Transverse colon (tissue), 4 donors: Measurements from ENCODE around the gene CDK17. TPM values are rescaled to one million over a fixed set of nuclear protein-coding genes. Genes with fewer than 3 reads are reported as not detected.

Experiments
- DNase-seq: peaks from one replicate; pipeline ENCODE4 v3.0.0-alpha.2; 2019
- H3K27ac ChIP-seq, 4 donors: fragments of 200-600 bp; sonication (generic); 2 replicates each; pipeline ENCODE4 v1.5.1; 2016 to 2018; ENCODE audit warnings: inconsistent platforms in 4 of 4
- H3K27me3 ChIP-seq: fragments of 200-600 bp; sonication (generic); 2 replicates; pipeline ENCODE4 v1.5.1; 2017; ENCODE audit warnings: inconsistent platforms
- H3K36me3 ChIP-seq, 4 donors: fragments of 200-600 bp; sonication (generic); 2 replicates each; pipeline ENCODE4 v1.5.1; 2017 to 2019; ENCODE audit warnings: inconsistent platforms in 4 of 4
- H3K4me1 ChIP-seq, 4 donors: fragments of 200-600 bp; sonication (generic); 2 replicates each; pipeline ENCODE4 v1.5.1; 2017 to 2020; ENCODE audit warnings: inconsistent platforms in 4 of 4
- H3K4me3 ChIP-seq, 4 donors: fragments of 200-600 bp; sonication (generic); 1 replicate in 1 of 4; 2 replicates in 3 of 4; pipeline versions ENCODE4 v1.5.1 to v1.6.1; 2017 to 2019; ENCODE audit warnings: inconsistent platforms in 4 of 4
- H3K9me3 ChIP-seq, 2 donors: fragments of 200-600 bp; sonication (generic); 2 replicates each; pipeline ENCODE4 v1.5.1; 2017 to 2019; ENCODE audit warnings: inconsistent platforms in 2 of 2
- EP300 ChIP-seq: sonication (generic); formaldehyde crosslinking; IDR thresholded peaks from one replicate; pipeline ENCODE4 v1.6.1; 2017; ENCODE audit warnings: antibody characterized with exemption, low read depth
- POLR2A ChIP-seq: fragments of 450-650 bp; IDR thresholded peaks from one replicate; pipeline ENCODE4 v1.6.1; 2016; ENCODE audit warnings: antibody characterized with exemption, mild to moderate bottlenecking, moderate library complexity
- POLR2AphosphoS5 ChIP-seq, 3 donors: sonication (generic); formaldehyde crosslinking; IDR thresholded peaks; one replicate each; pipeline ENCODE4 v1.6.1; 2016; ENCODE audit warnings: antibody characterized with exemption in 3 of 3
- WGBS, 2 donors: methylation state at CpG; one replicate each; pipeline ENCODE4 v1.1.5; 2018; ENCODE audit warnings: low coverage in 1 of 2; 5-methylcytosine and 5-hydroxymethylcytosine counted together
- in situ Hi-C, 4 donors: fragments of 200-750 bp; cut with MboI; loops; one replicate each; pipeline versions ENCODE4 v1.15.0 to v1.15.1; 2017; ENCODE audit warnings: low sequenced_read_pairs in 3 of 4, low pct_ligation_motif_present in 1 of 4, low pct_unique_long_range_greater_than_20kb in 1 of 4
- intact Hi-C: fragments of 100-400 bp; cut with DNase I; formaldehyde crosslinking; loops from one replicate; pipeline ENCODE4 v1.15.1; 2023; ENCODE audit warnings: low total_unique reads
- total RNA-seq, 4 donors: library from RNA; depleted of rRNA; stranded (reverse); fragments of >200 nt; gene quantifications; one replicate each; pipeline ENCODE4 v1.1.0, GENCODE V29; 2016
- TF ChIP-seq, protein P1 (sequence below), 5 experiments: fragments of 200-600 bp in 3 of 5; fragments of 450-650 bp in 2 of 5; sonication (generic) in 3 of 5; IDR thresholded peaks; 1 replicate in 2 of 5; 2 replicates in 3 of 5; pipeline ENCODE4 v1.5.1; 2016 to 2017; ENCODE audit warnings: antibody characterized with exemption in 5 of 5, inconsistent platforms in 3 of 5, mild to moderate bottlenecking in 2 of 5, moderate library complexity in 1 of 5

The CDK17 gene
- total RNA-seq, 4 donors from 2014 or later = 32.5 to 81.4 (median 51.8) TPM

GRCh38 chr12:96265400-96265799 lies 134.8 kb downstream of the CDK17 start:
- Histone ChIP-seq H3K36me3 (no peaks in the 10 kb centered on the region), H3K9me3 (no peaks in the 10 kb centered on the region), H3K4me1 (peaks cover 0 to 5% (median 0%) of the 10 kb centered on the region in 4 donors), H3K4me3 (no peak overlapping the region), H3K27ac (no peak overlapping the region), H3K27me3 (no peaks in the 10 kb centered on the region)
- no peak for TF ChIP-seq POLR2AphosphoS5 (IDR thresholded peaks at IDR 0.05)
- TF ChIP-seq POLR2A = no peak
- TF ChIP-seq, protein P1, sequence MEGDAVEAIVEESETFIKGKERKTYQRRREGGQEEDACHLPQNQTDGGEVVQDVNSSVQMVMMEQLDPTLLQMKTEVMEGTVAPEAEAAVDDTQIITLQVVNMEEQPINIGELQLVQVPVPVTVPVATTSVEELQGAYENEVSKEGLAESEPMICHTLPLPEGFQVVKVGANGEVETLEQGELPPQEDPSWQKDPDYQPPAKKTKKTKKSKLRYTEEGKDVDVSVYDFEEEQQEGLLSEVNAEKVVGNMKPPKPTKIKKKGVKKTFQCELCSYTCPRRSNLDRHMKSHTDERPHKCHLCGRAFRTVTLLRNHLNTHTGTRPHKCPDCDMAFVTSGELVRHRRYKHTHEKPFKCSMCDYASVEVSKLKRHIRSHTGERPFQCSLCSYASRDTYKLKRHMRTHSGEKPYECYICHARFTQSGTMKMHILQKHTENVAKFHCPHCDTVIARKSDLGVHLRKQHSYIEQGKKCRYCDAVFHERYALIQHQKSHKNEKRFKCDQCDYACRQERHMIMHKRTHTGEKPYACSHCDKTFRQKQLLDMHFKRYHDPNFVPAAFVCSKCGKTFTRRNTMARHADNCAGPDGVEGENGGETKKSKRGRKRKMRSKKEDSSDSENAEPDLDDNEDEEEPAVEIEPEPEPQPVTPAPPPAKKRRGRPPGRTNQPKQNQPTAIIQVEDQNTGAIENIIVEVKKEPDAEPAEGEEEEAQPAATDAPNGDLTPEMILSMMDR (IDR thresholded peaks at IDR 0.05) = no peak
- no peak for TF ChIP-seq EP300
- DNase-seq = no peak
- 60 to 95% methylated on average over 1 to 2 of the region's 2 CpGs for WGBS, 2 donors
- in situ Hi-C loops (no loop called here), intact Hi-C loops (no loop called here)

GRCh38 chr12:96263449-96263902 lies 136.8 kb downstream of the CDK17 start:
- H3K4me3 ChIP-seq = no peak overlapping the region
- DNase-seq = no peak
- H3K27ac ChIP-seq = peak overlapping the region in 2 of 4 donors; percentile 10 to 38
- intact Hi-C loops (no loop called here), in situ Hi-C loops (no loop called here)
- H3K27me3 ChIP-seq = no peaks in the 10 kb centered on the region
- no peaks in the 10 kb centered on the region for H3K36me3 ChIP-seq
- peaks cover 0 to 10% (median 0%) of the 10 kb centered on the region in 4 donors for H3K4me1 ChIP-seq
- WGBS, 2 donors = 74 to 88% methylated on average over 11 of the region's 11 CpGs
- TF ChIP-seq POLR2AphosphoS5 (IDR thresholded peaks at IDR 0.05) (no peak), EP300 (no peak), POLR2A (no peak)
- TF ChIP-seq, protein P1 (IDR thresholded peaks at IDR 0.05) = no peak
- H3K9me3 ChIP-seq = no peaks in the 10 kb centered on the region

DNA sequence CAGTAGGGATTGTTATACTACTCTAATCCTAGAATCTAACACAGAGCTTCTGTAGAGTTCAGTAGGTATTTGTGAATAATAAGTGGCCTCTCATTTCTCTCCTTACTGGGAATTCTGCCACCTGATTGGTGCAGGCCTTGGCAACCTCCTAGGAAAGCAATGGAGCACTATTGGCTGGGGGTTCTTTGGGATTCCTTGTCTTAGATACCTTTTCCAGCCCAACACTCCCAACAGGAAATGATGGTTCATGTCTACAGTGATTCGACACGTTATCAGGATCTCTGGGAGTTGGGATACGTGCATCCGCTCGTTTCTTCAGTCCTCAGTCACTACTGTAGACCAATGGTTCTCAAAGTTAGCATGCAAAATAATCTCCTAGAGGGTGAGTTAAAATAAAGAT lies 138.7 kb downstream of the CDK17 start:
- TF ChIP-seq EP300 (no peak), POLR2A (no peak), POLR2AphosphoS5 (IDR thresholded peaks at IDR 0.05) (no peak)
- TF ChIP-seq, protein P1 (IDR thresholded peaks at IDR 0.05) = no peak
- WGBS, 2 donors = 95 to 100% methylated on average over 4 to 5 of the region's 5 CpGs
- intact Hi-C loops = no loop called here
- Histone ChIP-seq H3K27me3 (no peaks in the 10 kb centered on the region), H3K4me3 (no peak overlapping the region), H3K4me1 (peaks cover 0 to 23% (median 0%) of the 10 kb centered on the region in 4 donors), H3K27ac (no peak overlapping the region), H3K9me3 (no peaks in the 10 kb centered on the region), H3K36me3 (no peaks in the 10 kb centered on the region)
- DNase-seq = no peak
- in situ Hi-C loops = no loop called here

- no peaks in the 10 kb centered on the region for H3K36me3 ChIP-seq
- H3K4me3 ChIP-seq = no peak overlapping the region
- no peak for DNase-seq
- no peaks in the 10 kb centered on the region for H3K9me3 ChIP-seq
- TF ChIP-seq, protein P1 (IDR thresholded peaks at IDR 0.05) = no peak
- TF ChIP-seq POLR2A = no peak
- TF ChIP-seq EP300 = no peak
- TF ChIP-seq POLR2AphosphoS5 (IDR thresholded peaks at IDR 0.05) = no peak
- H3K27ac ChIP-seq = no peak overlapping the region
- peaks cover 0 to 26% (median 0%) of the 10 kb centered on the region in 4 donors for H3K4me1 ChIP-seq
- in situ Hi-C loops (no loop called here), intact Hi-C loops (no loop called here)
- H3K27me3 ChIP-seq = no peaks in the 10 kb centered on the region
- 87% methylated on average over 3 of the region's 3 CpGs; no CpG with 5 or more reads in 1 of the 2 donors for WGBS, 2 donors
Observed at GRCh38 chr12:96260644-96261043, 139.6 kb downstream of the CDK17 start.
